H1 (cell line): Measurements from ENCODE around the gene USP35. TPM values are rescaled to one million over a fixed set of nuclear protein-coding genes. Genes with fewer than 3 reads are reported as not detected.

Experiments
- CBX8 ChIP-seq: fragments of 300-800, 300-1000 bp; sonication (generic); IDR thresholded peaks from 2 replicates; pipeline ENCODE4 v1.7.1; 2016; ENCODE audit warnings: low read depth, low read length, borderline replicate concordance
- CHD2 ChIP-seq: IDR thresholded peaks from 2 replicates; pipeline ENCODE4 v1.6.1; 2012; ENCODE audit warnings: low read length, improper control_type of control experiment
- CHD7 ChIP-seq: fragments of 300-600 bp; sonication (generic); IDR thresholded peaks from 2 replicates; pipeline ENCODE4 v1.7.1; 2012; ENCODE audit warnings: low read length, moderate library complexity, mild to moderate bottlenecking, inconsistent platforms; ENCODE audit not compliant: insufficient replicate concordance
- EGR1 ChIP-seq: IDR thresholded peaks from 2 replicates; pipeline ENCODE4 v1.6.1; 2011; ENCODE audit warnings: low read depth, low read length, borderline replicate concordance
- JUND ChIP-seq: IDR thresholded peaks from 2 replicates; pipeline ENCODE4 v1.6.1; 2011; ENCODE audit warnings: mild to moderate bottlenecking, improper control_type of control experiment, low read length
- POU5F1 ChIP-seq: IDR thresholded peaks from 2 replicates; pipeline ENCODE4 v1.6.1; 2011; ENCODE audit warnings: low read depth, mild to moderate bottlenecking, low read length, moderate library complexity
- RBBP5 ChIP-seq: IDR thresholded peaks from 2 replicates; pipeline ENCODE4 v1.7.1; 2012; ENCODE audit warnings: low read depth, mild to moderate bottlenecking, inconsistent platforms, low read length, moderate library complexity, borderline replicate concordance
- SP4 ChIP-seq: IDR thresholded peaks from 2 replicates; pipeline ENCODE4 v1.6.1; 2012; ENCODE audit warnings: low read length, inconsistent platforms
- TCF12 ChIP-seq: IDR thresholded peaks from 2 replicates; pipeline ENCODE4 v1.6.1; 2011; ENCODE audit warnings: low read depth, mild to moderate bottlenecking, low read length
- TEAD4 ChIP-seq: IDR thresholded peaks from 2 replicates; pipeline ENCODE4 v1.6.1; 2012; ENCODE audit warnings: low read depth, low read length, inconsistent platforms, mixed read lengths
- USF2 ChIP-seq: IDR thresholded peaks from 2 replicates; pipeline ENCODE4 v1.6.1; 2011; ENCODE audit warnings: low read length, improper control_type of control experiment
- ZNF274 ChIP-seq: IDR thresholded peaks from 2 replicates; pipeline ENCODE4 v1.7.0; 2012; ENCODE audit warnings: low read length, borderline replicate concordance; ENCODE audit errors: extremely low read depth
- polyA plus RNA-seq, 7 experiments: library from polyadenylated mRNA; depleted of rRNA in 3 of 7; stranded (reverse) in 5 of 7; unstranded in 2 of 7; fragments of >200 nt in 5 of 7; fragments of 200-250 nt in 2 of 7; gene quantifications; 1 replicate in 5 of 7; 2 replicates in 1 of 7; 4 replicates in 1 of 7; pipeline versions ENCODE4 v1.2.1 to v1.2.3, GENCODE V29; 2011 to 2013; ENCODE audit warnings: missing spikeins in 2 of 7, mixed read lengths in 2 of 7
- total RNA-seq: library from RNA; stranded (reverse); fragmentation: NEBNext Ultra II Directional; extraction: Animal tissue kit (Norgen Biotek cat#: 25700); gene quantifications from 2 replicates; pipeline ENCODE4 v1.2.1, GENCODE V29; 2021

Gene USP35
- total and polyA plus RNA-seq, 2 of the 8 experiments (the other 6 are each of a cell fraction or from before 2014, with no cell fraction given) = 4.6 to 6.8 TPM

GRCh38 chr11:78170413-78170812, 18.3 kb upstream of the USP35 start (continued):
- no peak for TF ChIP-seq CHD7
- TF ChIP-seq TCF12 = no peak
- TF ChIP-seq ZNF274 = no peak
- no peak for TF ChIP-seq TEAD4
- no peak for TF ChIP-seq EGR1
- no peak for TF ChIP-seq JUND
- TF ChIP-seq CHD2 = no peak
- no peak for TF ChIP-seq POU5F1
- no peak for TF ChIP-seq CBX8
- TF ChIP-seq RBBP5 = no peak
- no peak for TF ChIP-seq SP4
- no peak for TF ChIP-seq USF2
